GM13976 (cell line): ENCODE measurements around the gene UROC1.

Experiments
- DNase-seq: peaks from one replicate; pipeline ENCODE4 v3.0.0; 2012; ENCODE audit warnings: low spot score
- in situ Hi-C: fragments of 300-500 bp; cut with MboI; formaldehyde crosslinking; loops from one replicate; pipeline ENCODE4 v1.12.0; 2022; ENCODE audit warnings: low sequenced_read_pairs, mixed read lengths, inconsistent platforms; ENCODE audit not compliant: unreplicated experiment
- TF ChIP-seq, protein P1 (sequence below): IDR thresholded peaks from 2 replicates; pipeline ENCODE4 v1.5.1; 2012; ENCODE audit warnings: borderline replicate concordance, mild to moderate bottlenecking; ENCODE audit not compliant: insufficient read depth; ENCODE audit errors: extremely low read depth, missing control alignments, control extremely low read depth

UROC1 gene

DNA sequence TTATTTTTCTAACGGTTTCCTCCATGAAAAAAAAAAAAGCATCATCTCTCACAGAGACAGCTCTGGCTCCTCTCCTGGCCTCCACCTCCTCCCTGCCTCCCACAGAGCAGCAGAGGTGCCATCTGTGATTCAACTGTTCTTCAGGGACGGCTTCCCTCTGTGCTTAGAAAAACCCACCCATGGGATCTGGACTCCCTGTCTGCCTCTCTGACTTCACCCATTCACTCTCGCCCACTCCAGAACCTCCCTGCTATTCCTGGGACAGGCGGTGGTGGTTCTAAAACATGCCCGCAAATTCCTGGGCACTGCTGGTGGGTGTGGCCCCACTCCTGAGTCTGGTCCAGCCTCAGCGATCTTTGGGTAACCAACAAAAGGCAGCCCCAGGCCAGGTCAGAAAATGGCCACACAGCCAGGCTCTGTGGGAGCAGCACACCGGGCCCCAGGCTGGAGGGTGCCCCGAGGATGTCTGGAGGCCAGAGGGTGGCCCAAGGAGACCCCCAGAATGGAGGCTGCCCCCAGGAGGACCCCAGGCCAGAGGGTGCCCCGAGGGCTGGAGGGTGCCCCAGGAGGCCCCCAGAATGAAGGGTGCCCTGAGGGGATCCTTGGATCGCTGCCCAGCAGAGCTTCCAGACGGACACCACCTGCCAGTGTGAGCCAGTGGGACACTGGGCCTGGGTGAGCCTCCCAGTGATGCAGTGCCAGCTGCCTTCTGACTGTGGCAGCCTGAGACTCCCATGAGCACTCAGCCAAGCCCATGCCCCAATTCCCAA is 3.7 kb upstream of the UROC1 start:
- in situ Hi-C loops: no loop called here
- no peak for DNase-seq
- TF ChIP-seq, protein P1, sequence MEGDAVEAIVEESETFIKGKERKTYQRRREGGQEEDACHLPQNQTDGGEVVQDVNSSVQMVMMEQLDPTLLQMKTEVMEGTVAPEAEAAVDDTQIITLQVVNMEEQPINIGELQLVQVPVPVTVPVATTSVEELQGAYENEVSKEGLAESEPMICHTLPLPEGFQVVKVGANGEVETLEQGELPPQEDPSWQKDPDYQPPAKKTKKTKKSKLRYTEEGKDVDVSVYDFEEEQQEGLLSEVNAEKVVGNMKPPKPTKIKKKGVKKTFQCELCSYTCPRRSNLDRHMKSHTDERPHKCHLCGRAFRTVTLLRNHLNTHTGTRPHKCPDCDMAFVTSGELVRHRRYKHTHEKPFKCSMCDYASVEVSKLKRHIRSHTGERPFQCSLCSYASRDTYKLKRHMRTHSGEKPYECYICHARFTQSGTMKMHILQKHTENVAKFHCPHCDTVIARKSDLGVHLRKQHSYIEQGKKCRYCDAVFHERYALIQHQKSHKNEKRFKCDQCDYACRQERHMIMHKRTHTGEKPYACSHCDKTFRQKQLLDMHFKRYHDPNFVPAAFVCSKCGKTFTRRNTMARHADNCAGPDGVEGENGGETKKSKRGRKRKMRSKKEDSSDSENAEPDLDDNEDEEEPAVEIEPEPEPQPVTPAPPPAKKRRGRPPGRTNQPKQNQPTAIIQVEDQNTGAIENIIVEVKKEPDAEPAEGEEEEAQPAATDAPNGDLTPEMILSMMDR: no peak

DNA sequence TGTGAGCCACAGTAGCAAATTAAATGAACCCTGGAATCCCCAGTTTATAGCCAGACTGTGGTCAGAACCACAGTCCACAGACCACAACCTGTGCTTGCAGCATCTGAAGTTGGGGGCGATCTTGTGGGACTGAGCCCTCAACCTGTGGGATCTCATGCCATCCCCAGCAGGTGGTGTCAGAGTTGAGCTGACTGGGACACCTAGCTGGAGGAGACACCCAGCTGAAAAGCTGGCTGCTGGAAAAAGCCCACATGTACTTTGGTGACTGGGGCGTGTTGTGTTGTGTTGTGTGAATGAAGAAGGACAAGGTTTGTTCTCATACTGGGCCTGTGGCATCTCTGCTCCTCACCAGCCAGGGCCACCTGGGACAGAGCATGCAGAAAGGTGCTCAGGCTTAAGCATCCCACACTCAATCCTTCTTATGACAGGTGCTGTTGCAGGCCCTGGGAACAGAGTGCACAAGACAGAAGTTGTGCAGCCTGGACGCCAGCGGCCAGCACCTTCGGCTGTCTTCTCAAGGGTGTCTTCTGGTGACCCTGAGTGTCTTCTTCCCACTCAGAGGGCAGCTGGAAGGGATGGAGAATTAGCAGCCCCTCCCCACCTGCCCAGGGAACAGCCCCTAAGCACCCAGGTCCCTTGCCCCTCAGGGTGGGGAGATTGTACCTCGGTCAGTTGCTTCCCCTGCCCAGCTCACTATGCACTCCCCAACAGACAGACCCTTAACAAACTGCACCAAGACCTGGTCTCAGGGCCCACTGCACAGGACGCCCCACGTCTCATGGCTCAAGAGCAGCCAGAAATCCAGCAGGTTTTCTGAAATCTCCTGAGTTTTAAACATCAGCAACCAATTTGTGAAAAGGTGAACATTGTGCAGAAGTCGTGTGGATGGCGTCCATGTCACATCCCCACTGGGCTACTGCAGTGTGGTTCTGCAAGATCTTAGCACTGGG is 2.2 kb upstream of the UROC1 start:
- TF ChIP-seq, protein P1: no peak
- DNase-seq: no peak
- in situ Hi-C loops: no loop called here

DNA sequence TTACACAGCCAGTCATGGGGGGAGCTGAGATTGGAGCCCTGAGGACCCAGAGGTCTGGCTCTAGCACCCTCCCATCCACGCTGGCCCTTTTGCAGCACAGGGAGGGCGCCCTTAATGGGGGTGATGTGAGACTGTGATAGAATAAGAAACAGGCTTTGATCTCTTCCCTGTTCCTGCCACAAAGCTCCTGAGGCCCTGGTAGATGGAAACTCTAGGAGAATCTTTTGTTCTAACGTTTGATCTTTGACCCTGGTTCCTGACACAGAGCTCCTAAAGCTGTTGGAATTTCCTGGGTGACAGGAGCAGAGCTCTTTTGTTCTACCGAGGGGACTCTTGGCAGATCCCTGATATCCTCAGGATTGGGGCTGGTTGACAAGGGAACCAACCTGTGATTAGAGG is 1.2 kb upstream of the UROC1 start:
- no peak for DNase-seq
- TF ChIP-seq, protein P1: no peak

DNA sequence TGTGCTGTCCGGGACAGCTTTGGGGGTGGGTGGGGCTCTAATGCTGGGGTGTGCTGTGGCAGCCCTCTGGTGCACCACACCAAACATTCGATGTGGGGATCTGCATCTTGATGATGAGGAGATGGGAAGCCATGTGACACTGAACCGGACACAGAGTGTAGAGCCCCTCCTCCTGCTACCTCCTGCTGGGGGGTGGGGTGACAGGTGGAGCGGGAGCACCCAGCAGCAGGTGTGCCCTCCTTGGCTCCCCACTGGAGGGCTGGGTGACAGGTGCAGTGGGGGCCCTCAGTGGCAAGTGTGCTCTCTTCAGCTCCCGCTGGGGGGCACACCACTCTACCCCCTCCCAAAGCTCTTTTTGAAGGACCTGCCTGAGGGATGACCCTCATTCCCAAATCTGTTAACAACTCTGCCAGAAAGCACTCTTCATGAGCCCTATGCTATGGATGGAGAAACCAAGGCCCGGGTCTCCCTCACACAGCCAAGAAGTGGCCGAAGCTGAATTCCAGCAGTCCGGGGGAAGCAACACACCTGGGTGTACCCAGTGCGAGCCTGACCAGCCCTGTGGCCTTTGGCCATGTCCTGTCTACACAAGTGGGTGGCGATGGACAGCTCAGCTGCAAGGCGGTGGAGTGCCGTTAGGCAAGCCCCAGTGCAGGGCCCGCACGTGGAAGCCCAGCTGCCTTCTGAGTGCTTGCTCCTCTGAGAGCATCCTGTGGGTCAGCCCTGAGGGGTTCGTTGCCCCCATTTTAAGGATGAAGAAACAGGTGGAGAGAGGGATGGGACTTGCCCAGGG is 609 bp upstream of the UROC1 start:
- TF ChIP-seq, protein P1: no peak
- DNase-seq: no peak
- in situ Hi-C loops: no loop called here

More for the DNA sequence above, 1.2 kb upstream of the UROC1 start:
- in situ Hi-C loops: no loop called here

DNA sequence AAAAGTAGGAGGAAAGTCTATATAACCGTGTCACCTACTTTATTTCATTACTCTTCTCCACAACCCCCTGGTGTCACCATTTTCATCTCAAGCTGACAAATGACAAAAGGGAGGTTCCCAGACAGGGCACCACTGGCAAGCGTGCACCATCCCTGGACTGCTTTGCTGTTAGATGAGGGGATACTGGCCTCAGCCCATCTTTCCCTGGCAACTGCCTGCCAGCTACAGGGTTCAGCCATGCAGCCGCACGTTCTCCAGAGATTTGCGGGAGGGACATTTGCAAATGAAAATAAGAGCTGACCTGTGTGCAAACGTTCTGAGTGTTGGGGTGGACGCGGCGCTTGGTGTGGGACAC is 660 bp downstream of the UROC1 start:
- TF ChIP-seq, protein P1: no peak
- in situ Hi-C loops: no loop called here
- DNase-seq: no peak

DNA sequence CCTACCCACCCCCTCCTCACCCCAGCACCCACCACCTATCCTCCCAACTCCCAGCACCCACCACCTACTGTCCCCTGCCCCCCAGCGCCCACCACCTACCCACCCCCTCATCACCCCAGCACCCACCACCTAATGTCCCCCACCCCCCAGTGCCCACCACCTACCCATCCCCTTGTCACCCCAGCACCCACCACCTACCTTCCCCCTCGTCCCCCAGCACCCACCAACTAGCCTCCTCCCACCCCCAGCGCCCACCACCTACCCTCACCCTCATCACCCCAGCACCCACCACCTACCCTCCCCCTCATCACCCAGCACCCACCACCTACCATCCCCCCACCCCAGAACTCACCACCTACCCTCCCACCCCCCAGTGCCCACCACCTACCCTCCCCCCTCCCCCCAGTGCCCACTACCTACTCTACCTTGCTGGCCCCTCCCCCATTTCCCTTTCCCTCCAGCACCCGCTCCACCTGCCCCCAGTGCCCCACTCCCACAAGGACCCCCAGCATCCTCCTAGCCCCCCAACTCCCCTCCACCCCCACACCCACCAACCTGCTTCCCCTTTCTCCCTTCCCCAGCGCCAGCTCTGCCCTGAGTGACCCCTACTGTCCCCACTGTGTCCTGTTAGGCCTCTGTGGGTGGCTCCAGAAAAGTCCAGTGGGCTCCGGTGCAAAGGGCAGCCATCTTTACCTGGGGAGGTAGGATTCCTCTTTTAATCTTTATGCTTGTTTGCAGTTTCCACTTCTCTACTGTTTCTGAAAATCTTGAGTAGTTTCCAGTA is 1.2 kb downstream of the UROC1 start:
- DNase-seq: no peak
- in situ Hi-C loops: no loop called here
- TF ChIP-seq, protein P1: no peak
